ES-I3 (cell line): ENCODE data around the gene ZNF2.

ENCODE experiments used
- H3K36me3 ChIP-seq: 2 replicates; pipeline ENCODE4 v1.6.1; 2013; ENCODE audit warnings: mild to moderate bottlenecking, low read length, control low read depth, moderate library complexity; ENCODE audit not compliant: insufficient read depth
- H3K4me1 ChIP-seq: 2 replicates; pipeline ENCODE4 v1.6.1; 2013; ENCODE audit warnings: mild to moderate bottlenecking, control low read depth, low read length; ENCODE audit not compliant: insufficient read depth
- H3K9ac ChIP-seq: 2 replicates; pipeline ENCODE4 v1.6.1; 2013; ENCODE audit warnings: low read depth, mild to moderate bottlenecking, low read length, moderate library complexity
- H3K9me3 ChIP-seq: 2 replicates; pipeline ENCODE4 v1.6.1; 2013; ENCODE audit warnings: mild to moderate bottlenecking, low read length, moderate library complexity; ENCODE audit not compliant: control insufficient read depth, insufficient read depth

Gene ZNF2

GRCh38 chr2:95231723-95232122, 66.1 kb downstream of the ZNF2 start:
- H3K36me3 ChIP-seq = no peaks in the 10 kb centered on the region

GRCh38 chr2:95232232-95232631, 66.6 kb downstream of the ZNF2 start:
- no peaks in the 10 kb centered on the region for H3K36me3 ChIP-seq
- H3K4me1 ChIP-seq = no peaks in the 10 kb centered on the region
- H3K9ac ChIP-seq = no peak overlapping the region
- no peaks in the 10 kb centered on the region for H3K9me3 ChIP-seq

More at GRCh38 chr2:95231723-95232122, 66.1 kb downstream of the ZNF2 start:
- Histone ChIP-seq H3K9me3 (no peaks in the 10 kb centered on the region), H3K9ac (no peak overlapping the region), H3K4me1 (no peaks in the 10 kb centered on the region)
